GF-D8 (cell line): ENCODE measurements around the gene C16orf89.

Experiments used
- DNase-seq: peaks from one replicate; lab custom pipeline; 2025; lab: John Stamatoyannopoulos, UW

The C16orf89 gene

DNA sequence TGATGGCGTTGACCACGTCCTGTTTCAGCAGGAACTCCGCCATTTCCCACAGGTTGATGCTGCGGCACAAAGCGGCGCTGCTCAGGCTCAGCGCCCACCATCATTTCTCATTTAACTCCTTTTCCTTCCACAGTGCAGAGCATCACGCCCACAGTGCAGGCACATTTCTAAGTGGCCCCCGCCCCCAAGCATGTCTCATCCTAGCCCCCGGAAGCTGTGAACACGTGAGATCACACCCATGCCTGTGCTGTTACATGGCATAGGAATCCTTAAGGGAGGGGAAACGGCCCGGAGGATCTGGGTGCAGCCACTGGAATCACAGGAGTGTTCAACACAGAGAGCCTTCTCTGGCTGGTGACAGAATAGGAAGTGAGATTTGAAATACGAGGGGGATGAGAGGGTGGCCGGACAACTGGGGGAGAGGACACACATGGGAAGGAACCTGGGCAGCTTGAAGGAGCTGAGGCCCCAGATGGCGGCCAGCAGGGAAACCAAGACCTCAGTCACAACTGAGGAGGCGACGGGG is 36.7 kb downstream of the C16orf89 start:
- no peak for DNase-seq

DNA sequence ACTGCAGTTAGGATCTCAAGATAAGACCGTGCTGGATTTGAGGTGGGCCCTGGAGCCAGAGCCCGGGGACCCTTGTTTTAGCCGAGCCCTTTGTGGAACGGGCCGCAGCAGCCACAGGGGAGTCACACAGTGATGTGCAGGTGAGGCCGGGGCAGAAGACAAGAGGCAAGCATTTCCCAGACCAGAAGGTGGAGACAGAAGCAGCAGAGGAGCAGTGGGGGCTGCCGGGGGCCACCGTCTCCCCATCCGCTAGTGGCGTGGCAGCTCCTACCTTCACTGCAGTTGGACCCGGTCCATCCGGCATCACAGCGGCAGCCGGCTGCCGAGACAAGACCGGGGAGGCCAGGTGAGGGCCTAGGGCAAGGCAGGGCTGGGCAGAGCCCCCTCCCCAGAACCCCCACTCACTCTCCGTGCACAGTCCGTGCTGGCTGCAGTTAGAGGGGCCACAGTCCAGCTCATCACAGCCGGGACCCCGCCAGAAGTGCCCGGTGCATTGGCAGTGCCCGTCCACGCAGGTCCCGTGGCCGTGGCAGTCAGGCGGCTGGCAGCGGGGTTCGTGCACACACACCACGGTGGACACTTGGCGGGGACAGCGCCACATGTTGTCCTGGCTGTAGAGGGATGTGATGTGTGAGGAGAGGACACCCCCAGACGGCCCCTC is 38.1 kb downstream of the C16orf89 start:
- DNase-seq: no peak

DNA sequence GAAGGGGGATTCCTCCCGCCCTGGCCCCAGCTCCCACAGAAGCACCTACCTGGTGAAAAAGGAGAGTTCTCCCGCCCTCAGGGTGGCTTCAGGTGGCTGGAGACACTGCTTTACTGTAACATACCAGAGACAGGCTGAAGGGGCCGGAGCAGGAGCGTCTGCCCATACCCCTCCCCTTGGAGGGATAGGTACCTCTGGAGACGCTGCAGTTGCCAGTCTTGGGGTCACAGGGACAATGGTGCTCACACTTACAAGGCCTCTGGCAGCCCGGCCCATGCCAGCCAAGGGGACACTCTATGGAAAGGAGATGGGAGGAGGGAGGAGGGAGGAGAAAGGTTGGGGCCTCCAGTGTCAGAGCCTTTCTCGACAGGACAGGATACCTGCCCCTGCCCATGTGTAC is 38.7 kb downstream of the C16orf89 start:
- no peak for DNase-seq

DNA sequence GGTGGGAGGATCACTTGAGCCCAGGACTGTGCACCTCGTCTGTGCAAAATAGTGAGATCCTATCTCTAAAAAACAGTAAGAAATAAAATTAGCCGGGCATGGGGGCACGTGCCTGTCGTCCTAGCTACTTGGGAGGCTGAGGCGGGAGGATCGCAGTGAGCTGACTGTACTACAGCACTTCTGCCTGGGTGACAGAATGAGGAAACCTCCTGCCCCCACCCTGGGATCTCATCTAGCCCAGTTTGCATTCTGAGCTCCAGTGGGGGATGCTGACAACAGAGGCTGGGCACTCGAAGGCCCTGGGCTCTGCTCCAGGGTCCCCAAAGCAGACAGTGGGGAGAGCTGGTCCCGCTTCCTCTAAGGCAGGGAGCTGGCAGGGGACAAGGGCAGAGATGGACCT is 39.1 kb downstream of the C16orf89 start:
- no peak for DNase-seq

DNA sequence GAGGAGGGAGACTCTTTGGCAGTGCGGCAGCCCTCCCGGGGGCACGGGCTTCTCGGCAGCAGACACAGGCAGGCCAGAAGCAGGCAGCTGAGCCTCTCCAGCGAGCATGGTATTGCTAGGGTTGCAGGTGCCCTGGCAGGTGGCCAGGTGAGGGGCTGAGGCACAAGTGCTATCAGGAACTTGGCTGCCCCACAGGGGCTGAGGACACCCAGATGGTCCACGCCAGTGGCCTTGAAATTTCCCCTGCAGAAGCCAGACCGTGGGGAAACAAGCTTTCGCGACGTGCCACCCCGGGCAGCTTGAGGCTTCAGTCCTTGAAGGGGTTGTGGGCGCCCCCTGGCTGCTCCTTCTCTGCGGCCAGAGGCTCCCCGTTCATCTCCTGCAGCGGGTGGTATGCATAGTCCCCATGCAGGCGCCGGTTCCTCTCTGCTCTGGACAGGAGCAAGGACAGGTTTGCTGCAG is 40.6 kb downstream of the C16orf89 start:
- DNase-seq: no peak

DNA sequence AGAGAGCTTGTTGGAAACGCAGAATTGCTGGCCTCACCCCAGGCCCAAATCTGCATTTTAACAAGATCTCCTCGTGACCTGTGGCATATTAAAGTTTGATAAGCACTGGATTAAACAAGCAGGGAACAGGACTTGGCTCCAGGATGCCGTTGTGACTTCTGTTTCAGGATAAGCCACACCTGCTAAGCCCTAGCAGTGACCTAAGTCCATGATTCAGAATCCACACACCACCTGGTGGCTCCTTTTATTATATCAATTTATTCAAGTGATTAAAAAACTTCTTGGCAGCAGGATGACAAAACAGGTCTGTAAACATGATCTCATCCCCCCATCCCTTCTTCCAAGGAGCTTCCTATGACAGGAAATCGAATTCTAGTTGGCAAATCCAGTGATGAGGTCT is 41.1 kb downstream of the C16orf89 start:
- DNase-seq: no peak

DNA sequence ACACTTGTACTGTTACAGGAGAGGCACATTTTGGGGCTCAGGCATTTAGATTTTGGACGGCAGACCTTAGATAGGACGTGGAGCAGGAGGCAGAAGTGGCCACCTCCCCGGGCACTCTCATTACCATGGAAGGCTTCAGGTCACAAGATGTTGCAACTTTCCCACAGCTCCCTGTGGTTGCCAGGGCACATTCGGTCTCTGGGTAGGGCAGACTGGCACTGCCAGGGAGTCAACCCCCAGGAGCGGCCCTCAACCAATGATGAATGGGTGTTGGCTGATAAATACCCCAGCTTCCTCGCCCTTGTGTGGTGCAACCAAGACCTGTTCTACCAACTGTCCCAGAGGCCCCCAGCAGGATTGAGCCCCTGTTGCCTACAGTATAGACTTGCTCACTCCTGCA is 43.2 kb downstream of the C16orf89 start:
- DNase-seq: no peak

DNA sequence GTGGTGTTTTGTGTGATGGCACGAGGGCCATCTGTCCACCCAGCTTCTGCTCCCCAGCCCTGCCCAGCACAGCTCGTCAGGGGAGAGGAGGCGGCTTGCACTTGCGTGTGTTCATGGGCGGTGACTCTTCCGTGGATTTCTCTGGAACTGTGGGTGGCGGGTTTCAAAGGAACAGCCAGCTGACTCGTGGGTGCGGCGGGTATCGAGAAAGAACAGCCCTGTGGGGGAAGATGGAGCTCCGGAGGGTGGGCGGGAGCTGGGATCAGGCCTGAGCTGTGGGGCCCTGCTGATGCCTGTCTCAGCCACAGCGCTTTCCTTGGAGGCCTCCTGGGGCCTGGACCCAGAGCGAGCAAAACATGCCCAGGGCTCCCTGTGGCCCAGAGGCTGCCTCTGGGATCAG is 45.2 kb downstream of the C16orf89 start:
- DNase-seq: no peak

DNA sequence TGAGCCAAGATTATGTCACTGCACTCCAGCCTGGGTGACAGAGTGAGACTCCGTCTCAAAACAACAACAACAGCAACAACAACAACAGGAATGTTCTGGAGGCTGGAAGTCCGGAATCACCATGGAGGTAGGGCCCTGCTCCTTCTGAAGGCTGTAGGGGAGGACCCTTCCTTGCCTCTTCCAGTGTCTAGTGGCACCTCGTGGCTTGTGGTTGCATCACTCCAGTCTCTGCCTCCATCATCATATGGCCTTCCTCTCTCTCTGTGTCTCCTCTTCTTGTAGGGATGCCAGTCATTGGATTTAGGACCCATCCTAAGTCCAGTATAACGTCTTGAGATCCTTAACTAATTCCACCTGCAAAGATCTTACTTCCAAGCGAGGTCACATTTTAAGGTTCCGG is 46.0 kb downstream of the C16orf89 start:
- no peak for DNase-seq

DNA sequence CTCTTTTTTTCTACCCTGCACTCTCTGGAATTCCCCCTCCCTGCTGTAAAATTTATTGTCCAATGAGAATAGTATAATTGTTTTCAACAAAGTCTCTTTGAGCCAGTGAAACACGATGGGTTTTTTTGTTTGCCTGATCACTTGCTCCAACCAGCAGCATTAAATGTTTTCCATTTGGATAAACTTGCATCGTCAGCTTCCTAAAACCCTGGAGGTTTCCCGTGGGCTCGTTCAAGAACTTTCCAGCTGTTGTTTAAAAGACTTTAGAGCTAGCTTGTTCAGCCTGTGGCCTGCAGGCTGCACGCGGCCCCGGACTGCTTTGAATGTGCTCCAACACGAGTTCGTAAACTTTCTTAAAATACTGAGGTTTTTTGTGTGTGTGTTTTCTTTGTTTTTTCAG is 47.0 kb downstream of the C16orf89 start:
- DNase-seq: no peak

DNA sequence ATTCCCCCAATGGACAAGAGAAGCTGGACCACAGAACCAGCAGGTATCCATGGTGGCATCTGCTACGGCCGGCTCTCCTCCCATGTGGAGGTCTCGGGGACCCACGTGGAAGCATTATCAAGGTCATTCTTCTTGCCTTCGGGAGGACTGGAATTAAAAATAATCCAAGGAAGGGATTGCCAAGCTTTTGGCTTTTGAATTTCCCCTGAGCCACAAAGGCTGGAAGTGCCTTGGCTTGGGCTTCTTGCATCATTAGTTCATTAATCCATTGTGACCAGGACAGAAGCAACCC is 48.1 kb downstream of the C16orf89 start:
- DNase-seq: no peak

DNA sequence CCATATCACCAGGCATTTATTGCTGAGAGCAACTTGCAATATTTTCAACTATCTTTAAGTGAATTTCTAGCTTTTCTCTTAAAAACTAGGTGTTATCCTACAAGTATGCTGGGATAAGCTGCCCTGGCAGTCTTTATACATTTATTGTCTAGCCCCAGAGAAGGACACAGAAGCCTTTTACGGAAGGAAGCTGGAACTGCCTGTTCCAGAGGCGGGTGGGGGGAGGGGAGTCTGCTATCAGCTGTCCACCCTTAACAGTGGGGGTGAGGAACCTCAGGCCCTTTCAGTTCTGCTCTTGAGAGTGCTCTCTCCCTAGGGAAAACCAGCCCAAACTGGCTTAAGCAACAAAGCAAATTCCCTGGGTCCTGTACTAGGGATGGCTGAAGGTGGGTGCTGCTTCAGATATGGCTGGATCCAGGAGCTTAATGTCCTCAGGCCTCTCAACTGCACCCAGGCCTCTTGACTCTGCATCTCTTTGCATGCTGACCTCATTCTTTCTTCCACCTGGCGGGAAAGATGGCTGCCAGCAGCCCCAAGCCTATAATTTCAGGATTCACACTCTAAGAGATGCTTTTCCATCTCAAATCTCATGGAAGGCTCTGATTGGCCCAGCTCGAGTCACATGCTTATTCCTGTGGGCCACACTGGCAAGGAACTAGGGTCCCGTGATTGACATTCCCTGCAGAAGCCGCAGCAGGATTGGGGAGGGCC is 48.6 kb downstream of the C16orf89 start:
- DNase-seq: no peak

DNA sequence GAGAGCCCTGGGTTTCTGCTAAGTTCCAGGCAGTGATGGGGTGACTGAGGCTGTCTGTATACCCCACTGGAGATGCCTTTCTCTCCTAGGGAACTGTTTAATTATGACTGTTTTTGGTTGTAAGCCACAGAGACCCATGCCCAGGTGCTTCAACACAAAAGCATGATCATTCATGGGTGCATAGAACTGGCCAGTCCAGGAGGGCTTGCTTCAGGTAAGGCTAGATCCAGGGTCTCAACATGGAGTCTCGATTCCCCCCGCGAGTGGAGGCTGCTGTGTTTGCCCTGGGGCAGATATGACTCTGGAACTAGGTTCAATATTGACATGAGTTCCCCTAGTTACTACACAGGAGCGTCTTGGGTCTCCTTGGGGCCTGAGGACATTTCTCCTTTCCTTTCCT is 49.9 kb downstream of the C16orf89 start:
- no peak for DNase-seq

DNA sequence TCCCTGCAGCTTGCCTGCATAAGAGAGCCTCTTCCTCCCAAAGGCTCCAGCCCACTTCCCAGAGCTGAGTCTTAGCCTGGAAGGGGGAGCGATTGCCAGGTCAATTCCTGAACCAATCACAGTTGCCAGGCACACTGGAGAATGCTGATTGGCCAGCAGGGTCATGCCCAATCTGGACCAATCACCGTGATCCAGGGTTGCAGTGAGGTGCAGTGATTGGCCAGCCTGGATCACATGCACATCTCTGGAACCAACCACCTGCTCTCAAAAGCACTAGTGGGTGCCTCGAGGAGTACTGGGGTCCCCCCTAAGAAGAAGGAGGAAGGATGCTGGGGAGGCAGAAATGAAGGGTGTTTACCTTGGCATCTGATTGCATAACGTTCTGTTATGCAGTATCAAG is 50.4 kb downstream of the C16orf89 start:
- no peak for DNase-seq

DNA sequence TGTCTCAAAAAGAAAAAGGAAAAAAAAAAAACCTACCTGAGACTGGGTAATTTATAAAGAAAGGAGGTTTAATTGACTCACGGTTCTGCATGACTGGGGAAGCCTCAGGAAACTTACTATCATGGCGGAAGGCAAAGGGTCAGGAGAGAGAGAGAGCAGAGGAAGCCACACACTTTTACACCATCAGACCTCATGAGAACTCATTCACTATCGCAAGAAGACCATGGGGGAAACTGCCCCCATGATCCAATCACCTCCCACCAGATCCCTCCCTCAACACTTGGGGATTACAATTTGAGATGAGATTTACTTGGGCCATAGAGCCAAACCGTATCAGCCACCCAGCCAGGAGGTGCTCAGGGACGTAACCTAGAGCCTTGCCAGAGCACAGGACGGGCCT is 52.9 kb downstream of the C16orf89 start:
- DNase-seq: no peak

DNA sequence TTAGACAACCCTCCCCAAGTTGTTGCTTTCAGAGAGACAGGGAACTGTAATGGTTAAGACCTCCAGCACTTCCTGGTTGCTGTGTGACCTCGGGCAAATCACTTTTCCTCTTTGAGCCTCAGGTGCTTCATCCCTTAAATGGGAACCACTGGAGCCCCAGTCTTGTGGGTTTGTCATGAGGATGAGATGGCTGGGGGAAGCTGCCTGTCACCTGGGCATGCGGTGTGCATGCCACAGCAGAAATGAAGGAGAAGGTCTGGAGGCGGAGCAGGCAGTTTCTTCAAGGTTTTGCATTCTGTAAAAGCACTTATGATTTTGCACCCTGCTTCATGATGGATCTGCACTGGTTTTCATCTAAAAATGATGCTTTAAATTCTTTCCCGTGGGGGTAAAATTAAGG is 54.1 kb downstream of the C16orf89 start:
- no peak for DNase-seq

DNA sequence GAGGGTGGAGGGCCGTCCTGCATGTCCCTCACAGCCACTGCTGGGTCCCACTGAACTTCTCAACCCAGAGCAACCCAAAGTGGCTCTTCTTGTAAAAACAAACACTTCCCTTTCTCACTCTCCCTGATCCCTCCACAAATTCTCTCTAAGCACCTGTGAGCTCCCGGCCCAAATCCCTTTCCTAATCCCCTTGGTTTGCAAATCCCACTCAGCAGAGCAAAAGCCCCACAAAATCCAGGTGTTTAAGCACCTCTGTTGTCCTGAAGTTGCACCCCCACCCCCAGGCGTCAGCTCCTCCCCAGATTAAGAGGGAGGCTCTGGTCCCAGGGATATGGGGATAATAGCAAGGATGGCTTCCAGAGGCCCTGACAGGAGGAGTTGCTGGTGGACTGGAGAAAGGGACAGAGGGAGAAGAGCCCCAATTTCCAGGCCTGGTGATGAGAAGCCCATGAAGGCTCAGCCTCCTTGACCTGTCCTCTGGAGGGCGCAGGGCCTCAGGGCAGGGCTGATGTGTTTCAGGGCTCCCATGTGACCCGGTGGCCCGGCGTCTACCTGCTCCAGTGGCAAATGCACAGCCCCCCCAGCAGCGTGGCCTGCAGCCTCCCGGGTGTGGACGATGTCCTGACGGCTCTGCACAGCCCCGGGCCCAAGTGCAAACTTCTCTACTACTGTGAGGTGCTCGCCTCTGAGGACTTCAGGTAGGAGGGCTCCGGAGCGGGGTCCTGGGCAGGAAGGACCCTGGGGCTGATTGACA is 55.0 kb downstream of the C16orf89 start:
- DNase-seq: no peak

DNA sequence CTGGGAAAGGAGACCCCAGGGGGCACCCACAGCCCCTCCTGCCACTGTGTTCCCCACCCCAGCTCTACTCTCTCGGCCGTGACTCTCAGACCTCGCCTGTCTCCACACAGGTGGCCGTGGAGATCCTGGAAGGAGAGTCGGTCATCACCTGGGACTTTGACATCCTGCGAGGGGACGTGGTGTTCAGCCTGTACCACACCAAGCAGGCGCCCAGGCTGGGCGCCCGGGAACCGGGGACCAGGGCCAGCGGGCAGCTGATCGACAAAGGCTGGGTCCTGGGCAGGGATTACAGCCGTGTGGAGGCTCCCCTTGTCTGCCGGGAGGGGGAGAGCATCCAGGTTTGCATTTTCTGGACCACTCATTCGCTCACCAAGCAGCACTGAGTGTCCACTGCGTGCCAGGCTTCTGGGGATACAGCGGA is 57.4 kb downstream of the C16orf89 start:
- no peak for DNase-seq

DNA sequence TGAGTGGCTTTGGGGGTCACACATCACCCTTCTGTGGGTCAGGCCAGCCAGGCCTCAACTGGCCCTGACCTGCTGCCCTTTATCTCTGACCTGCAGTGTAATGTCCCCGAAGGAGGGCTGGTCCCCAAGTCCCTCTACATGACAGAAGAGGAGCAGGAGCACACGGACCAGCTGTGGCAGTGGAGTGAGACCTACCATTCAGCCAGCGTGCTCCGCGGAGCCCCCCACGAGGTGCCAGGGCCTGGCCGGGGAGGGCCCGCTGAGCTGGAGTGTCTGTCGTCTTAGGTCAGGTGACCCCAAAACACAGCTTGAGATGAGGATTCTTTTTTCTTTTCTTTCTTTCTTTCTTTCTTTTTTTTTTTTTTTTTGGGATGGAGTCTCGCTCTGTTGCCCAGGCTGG is 58.5 kb downstream of the C16orf89 start:
- no peak for DNase-seq

DNA sequence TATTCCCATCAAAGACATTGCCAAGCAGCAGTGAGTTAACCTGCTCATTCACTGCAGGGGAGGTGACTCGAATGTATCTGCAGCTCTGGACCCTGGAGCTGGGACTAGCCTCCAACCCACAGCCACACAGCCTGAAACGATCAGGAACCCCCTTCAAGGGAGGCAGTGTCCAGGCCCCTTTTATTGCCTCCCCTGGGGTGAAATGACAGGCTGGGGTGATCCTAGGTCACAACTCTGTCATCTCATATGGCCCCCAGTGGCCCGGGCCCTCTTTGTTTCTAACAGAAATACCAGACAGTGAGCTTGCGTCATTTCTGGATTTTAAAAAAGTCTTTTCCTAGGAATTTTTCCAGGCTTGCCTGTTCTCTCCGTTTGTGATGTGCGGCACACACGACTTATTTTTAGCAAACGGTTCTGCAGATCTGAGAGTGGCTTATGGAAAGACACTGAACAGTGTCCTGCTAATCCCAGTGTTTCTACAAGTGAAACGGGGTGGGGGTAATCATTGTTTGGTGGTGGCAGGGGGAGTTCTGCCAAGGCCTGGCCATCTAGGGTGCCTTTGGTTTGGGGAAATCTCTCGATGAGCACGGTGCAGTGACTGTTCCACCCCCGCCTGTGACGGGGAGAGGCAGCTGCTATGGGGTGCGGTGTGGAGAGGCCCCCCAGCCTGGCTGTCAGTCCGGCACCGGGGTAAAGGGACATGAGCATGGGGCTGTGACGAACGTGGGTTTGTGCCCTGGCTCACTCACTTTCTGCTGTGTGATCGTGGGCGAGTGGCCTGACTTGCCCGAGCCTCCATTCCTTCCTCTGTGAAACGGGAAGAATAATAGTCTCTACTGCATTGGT is 59.2 kb downstream of the C16orf89 start:
- DNase-seq: no peak

DNA sequence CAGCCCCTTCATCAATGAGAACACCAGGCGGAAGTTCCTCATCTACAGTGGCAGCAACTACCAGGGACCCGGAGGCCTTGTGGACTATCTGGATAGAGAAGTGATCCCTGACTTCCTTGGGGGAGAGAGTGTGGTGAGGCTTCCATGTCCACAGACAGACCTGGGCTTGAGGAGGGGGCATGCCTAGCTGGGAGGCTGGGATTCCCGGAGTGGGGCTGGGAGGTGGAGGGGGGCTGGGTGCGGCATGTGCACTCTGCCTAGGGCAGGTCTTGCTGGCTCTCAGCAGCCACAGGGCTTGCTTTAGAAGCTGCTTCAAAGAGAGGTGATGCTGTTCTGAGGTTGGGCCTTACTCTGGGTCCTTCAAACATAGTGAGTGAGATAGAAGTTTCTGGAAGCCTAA is 59.8 kb downstream of the C16orf89 start:
- DNase-seq: no peak

DNA sequence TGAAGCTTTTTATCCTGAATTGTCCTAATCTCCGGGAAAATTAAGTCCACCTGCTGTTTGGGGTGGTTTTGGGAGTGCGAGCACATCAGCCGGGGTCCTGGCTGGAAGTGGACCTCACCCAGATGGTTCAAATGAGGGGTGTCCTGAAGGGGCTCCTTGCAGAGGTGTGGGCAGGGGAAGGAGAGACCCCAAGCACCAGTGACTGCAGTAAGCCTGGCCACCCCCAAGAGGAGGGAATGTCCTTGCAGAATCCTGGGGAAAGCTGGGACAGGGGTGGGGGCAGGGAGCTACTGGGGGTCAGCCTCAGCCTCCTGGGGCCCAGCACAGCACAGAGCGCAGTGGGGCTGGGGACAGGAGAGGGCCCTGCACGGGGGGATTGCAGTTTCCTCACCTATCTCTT is 61.4 kb downstream of the C16orf89 start:
- DNase-seq: no peak
